ENCODE results near the gene GRPEL2.

GRCh38 chr5:149376711-149377447 is 31.6 kb downstream of the GRPEL2 start:
- no peak for TF ChIP-seq CHD2 (IDR thresholded peaks at IDR 0.05; ENCODE audit: low read length)
- TF ChIP-seq EP300 (IDR thresholded peaks at IDR 0.05; ENCODE audit: borderline replicate concordance in 1 of 2, low read depth in 2 of 2, low read length in 2 of 2): no peak
- no peak for TF ChIP-seq KDM1A (IDR thresholded peaks at IDR 0.05; ENCODE audit: borderline replicate concordance, low read length)
- TF ChIP-seq POLR2A (IDR thresholded peaks at IDR 0.05; ENCODE audit: control extremely low read depth in 1 of 2, low read depth in 2 of 2, low read length in 2 of 2): no peak
- no peak for TF ChIP-seq CTCF (IDR thresholded peaks at IDR 0.05; ENCODE audit: control extremely low read depth in 1 of 3, insufficient read depth in 1 of 3, low read depth in 1 of 3, low read length in 3 of 3)
- no peak for TF ChIP-seq BRCA1 (IDR thresholded peaks at IDR 0.05; ENCODE audit: low read depth, low read length)
- no peak for TF ChIP-seq RBBP5 (IDR thresholded peaks at IDR 0.05; ENCODE audit: borderline replicate concordance, low read depth, low read length)
- no peak for TF ChIP-seq CREB1 (IDR thresholded peaks at IDR 0.05)
- TF ChIP-seq YY1 (IDR thresholded peaks at IDR 0.05; ENCODE audit: low read depth, low read length): no peak
- no peak for TF ChIP-seq TAF1 (IDR thresholded peaks at IDR 0.05; ENCODE audit: low read depth, low read length)
- no peak for TF ChIP-seq EZH2 (IDR thresholded peaks at IDR 0.05; ENCODE audit: low read depth, low read length, severe bottlenecking)
- no peak for TF ChIP-seq MAX (IDR thresholded peaks at IDR 0.05)

Data from H1 (cell line).